ENCODE results near the gene NMNAT2. TPM values are rescaled to one million over a fixed set of nuclear protein-coding genes. Genes with fewer than 3 reads are reported as not detected.

Gene NMNAT2
- total and polyA plus RNA-seq, 12 donors, result 0.23 to 5.8 (median 2.1) TPM

DNA sequence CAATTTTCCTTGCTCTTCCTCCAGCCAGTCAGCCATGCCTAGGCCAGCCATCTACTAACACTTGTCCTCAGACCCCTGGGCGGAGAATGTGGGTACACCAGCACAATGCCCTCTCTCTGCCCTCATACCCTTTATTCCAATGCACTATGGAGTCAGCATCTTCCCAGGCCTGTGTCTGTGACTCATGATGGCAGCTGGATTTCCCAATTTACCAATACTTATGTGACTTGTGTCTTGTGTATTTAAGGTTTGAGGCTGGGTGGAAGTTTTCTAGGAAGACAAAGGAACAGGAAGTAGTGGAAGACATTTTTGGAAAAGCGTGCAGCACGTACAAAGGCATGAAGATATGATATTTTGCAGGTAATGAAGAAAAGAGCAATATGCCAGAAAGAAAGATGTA, 114.3 kb downstream of the NMNAT2 start:
- Histone ChIP-seq H3K4me1 (peaks cover 9 to 81% (median 57%) of the 10 kb centered on the region in 9 donors), H3K9me3 (peaks cover 0 to 8% (median 0%) of the 10 kb centered on the region in 11 donors), H3K36me3 (no peaks in the 10 kb centered on the region), H3K27me3 (no peaks in the 10 kb centered on the region), H3K27ac (peak overlapping the region; percentile 20 to 88 (median 46)), H3K4me3 (peak overlapping the region in 1 of 10 donors; percentile 16)
- TF ChIP-seq, protein P1, sequence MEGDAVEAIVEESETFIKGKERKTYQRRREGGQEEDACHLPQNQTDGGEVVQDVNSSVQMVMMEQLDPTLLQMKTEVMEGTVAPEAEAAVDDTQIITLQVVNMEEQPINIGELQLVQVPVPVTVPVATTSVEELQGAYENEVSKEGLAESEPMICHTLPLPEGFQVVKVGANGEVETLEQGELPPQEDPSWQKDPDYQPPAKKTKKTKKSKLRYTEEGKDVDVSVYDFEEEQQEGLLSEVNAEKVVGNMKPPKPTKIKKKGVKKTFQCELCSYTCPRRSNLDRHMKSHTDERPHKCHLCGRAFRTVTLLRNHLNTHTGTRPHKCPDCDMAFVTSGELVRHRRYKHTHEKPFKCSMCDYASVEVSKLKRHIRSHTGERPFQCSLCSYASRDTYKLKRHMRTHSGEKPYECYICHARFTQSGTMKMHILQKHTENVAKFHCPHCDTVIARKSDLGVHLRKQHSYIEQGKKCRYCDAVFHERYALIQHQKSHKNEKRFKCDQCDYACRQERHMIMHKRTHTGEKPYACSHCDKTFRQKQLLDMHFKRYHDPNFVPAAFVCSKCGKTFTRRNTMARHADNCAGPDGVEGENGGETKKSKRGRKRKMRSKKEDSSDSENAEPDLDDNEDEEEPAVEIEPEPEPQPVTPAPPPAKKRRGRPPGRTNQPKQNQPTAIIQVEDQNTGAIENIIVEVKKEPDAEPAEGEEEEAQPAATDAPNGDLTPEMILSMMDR (IDR thresholded peaks at IDR 0.05), result no peak
- DNase-seq (no peak), ATAC-seq (peak in 1 of 8 donors; percentile 43)
- intact Hi-C loops (cut with DNase I), result no loop called here
- WGBS, 2 donors, result 77 to 82% methylated on average over 3 of the region's 3 CpGs

DNA sequence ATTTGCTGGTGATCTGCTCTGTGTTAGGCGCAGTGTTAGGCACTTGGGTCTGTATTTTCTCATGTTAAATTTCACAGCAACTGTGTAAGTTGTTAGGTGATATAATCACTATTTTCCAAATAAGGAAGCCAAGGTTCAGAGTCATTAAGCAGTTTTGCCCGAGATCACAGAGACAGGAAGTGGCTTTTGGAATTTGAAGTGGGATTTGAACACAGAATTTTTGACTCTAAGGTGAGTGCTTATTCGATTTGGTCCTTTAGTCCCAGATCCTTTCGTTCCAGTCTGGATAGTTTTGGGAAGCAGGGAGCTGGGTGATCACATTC, 114.9 kb downstream of the NMNAT2 start:
- Histone ChIP-seq H3K4me1 (peaks cover 9 to 77% (median 57%) of the 10 kb centered on the region in 9 donors), H3K4me3 (no peak overlapping the region), H3K9me3 (peaks cover 0 to 8% (median 0%) of the 10 kb centered on the region in 11 donors), H3K27ac (peak overlapping the region in 8 of 10 donors; percentile 36 to 88 (median 63)), H3K36me3 (no peaks in the 10 kb centered on the region), H3K27me3 (no peaks in the 10 kb centered on the region)
- no peak for DNase-seq
- WGBS, 2 donors, result 51 to 53% methylated on average over 4 of the region's 4 CpGs
- ATAC-seq, result no peak
- intact Hi-C loops (cut with DNase I), result no loop called here
- TF ChIP-seq, protein P1 (IDR thresholded peaks at IDR 0.05), result no peak

DNA sequence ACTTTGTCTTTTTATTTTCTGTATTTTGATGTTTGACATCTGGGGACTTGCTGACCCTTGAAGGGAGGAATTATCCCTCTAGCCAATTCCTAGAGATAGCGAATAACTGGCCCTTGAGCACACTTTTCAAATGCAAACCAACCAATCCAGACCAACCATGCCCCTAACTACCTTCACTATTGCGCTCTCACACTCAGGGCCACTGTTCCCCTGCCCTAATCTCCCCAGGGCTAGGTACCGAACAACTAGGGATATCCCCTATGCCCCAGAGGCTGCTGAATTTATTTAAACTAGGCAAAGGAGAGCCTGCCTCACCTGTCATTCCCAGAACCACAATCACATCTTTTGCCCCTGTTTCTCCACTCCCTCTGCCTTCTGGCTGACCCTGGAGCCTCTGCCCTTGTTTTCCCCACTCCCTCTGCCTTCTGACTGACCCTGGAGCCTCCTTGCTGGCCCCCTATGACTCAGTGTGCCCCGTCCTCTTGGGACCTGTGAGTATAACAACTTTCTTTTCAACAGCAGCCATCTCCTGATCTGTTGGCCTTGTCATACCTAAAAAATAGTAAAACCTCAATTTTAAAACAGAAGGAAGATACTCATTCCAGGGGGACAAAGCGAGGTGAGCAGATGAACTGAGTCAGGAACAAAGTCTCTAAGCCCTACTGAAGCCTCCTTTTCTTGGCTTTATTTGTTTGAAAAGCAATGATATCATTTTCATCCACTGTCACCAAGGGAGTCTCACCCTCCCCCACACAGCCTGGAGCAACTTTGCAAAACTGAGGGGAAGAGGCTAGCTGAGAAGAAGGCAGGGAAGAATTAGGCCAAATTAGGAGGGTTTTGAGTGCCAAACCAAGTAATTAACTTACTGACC, 115.5 kb downstream of the NMNAT2 start:
- peaks cover 0 to 8% (median 0%) of the 10 kb centered on the region in 11 donors for H3K9me3 ChIP-seq
- WGBS, 2 donors, result 89 to 92% methylated on average over 5 of the region's 5 CpGs
- H3K4me1 ChIP-seq, result peaks cover 9 to 71% (median 57%) of the 10 kb centered on the region in 9 donors
- peak in 2 of 8 donors; percentile 18 to 51 for ATAC-seq
- H3K27me3 ChIP-seq, result no peaks in the 10 kb centered on the region
- H3K36me3 ChIP-seq, result no peaks in the 10 kb centered on the region
- intact Hi-C loops (cut with DNase I), result no loop called here
- H3K4me3 ChIP-seq, result no peak overlapping the region
- no peak for DNase-seq
- H3K27ac ChIP-seq, result peak overlapping the region in 8 of 10 donors; percentile 2 to 88 (median 63)
- TF ChIP-seq, protein P1 (IDR thresholded peaks at IDR 0.05), result no peak

DNA sequence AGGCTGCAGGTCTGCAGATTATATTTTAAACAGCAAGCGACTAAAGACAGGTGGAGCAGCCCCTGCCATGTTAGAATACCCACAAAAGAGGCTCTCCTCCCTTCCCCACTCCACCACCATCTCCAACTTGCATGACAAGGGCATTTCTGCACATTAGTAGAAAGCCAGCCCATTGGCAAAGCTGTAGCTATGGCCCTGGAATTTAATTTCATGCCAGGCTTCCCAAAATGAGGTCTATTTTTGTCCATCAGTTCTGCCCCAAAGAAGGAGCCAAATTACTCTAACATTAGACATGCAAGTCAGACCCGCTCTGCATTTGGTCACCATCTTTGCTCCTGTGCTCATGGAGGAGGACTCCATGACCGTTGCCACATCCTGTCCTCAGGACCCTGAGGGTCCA, 116.9 kb downstream of the NMNAT2 start:
- 46 to 53% methylated on average over 3 of the region's 3 CpGs for WGBS, 2 donors
- Histone ChIP-seq H3K36me3 (no peaks in the 10 kb centered on the region), H3K4me3 (no peak overlapping the region), H3K27ac (peak overlapping the region in 8 of 10 donors; percentile 32 to 88 (median 52)), H3K9me3 (peaks cover 0 to 8% (median 0%) of the 10 kb centered on the region in 11 donors), H3K27me3 (no peaks in the 10 kb centered on the region), H3K4me1 (peaks cover 5 to 57% (median 46%) of the 10 kb centered on the region in 9 donors)
- TF ChIP-seq, protein P1 (IDR thresholded peaks at IDR 0.05), result no peak
- intact Hi-C loops (cut with DNase I), result no loop called here
- DNase-seq (no peak), ATAC-seq (peak in 6 of 8 donors; percentile 13 to 70 (median 42))
